Panc1 (cell line): ENCODE results near the gene AVEN. TPM values are rescaled to one million over a fixed set of nuclear protein-coding genes. Genes with fewer than 3 reads are reported as not detected.

Experiments
- ATAC-seq: fragments of 200-7000 bp; cut with Tn5 transposase; 2 replicates; pipeline ENCODE4 v1.9.1; 2020; ENCODE audit warnings: mild to moderate bottlenecking, moderate library complexity
- BruUV-seq: library from RNA; stranded (reverse); fragments of 400-500 nt; replicated peaks from 2 replicates; lab custom pipeline; 2021; lab: Mats Ljungman, UMichigan
- CTCF ChIA-PET: fragments of 300-600 bp; sonication (Branson Sonifier 250); formaldehyde crosslinking; loops from one replicate; lab custom pipeline; 2022; ENCODE audit warnings: antibody characterized with exemption; lab: Charles Lee
- POLR2A ChIA-PET: fragments of 300-600 bp; sonication (Branson Sonifier 250); formaldehyde crosslinking; loops from one replicate; lab custom pipeline; 2022; ENCODE audit warnings: antibody characterized with exemption; lab: Charles Lee
- DNase-seq: peaks from one replicate; pipeline ENCODE4 v3.0.0-alpha.2; 2010; ENCODE audit warnings: low read depth, low spot score
- H3K27ac ChIP-seq: 2 replicates; pipeline ENCODE4 v1.5.1; 2011; ENCODE audit warnings: mild to moderate bottlenecking, low read length, inconsistent platforms
- H3K27me3 ChIP-seq: fragments of 200-500 bp; sonication (Bioruptor generic); 2 replicates; pipeline ENCODE4 v1.6.0; 2014; ENCODE audit warnings: low read length, inconsistent platforms; ENCODE audit not compliant: control insufficient read depth, insufficient read depth
- H3K36me3 ChIP-seq: fragments of 200-500 bp; sonication (Bioruptor generic); 2 replicates; pipeline ENCODE4 v1.5.1; 2014; ENCODE audit warnings: inconsistent platforms, mild to moderate bottlenecking, low read length, moderate library complexity; ENCODE audit not compliant: control insufficient read depth, insufficient read depth
- H3K4me1 ChIP-seq: 2 replicates; pipeline ENCODE4 v1.5.1; 2011; ENCODE audit warnings: inconsistent platforms, mild to moderate bottlenecking, low read length, moderate library complexity; ENCODE audit not compliant: control insufficient read depth, insufficient read depth
- H3K4me3 ChIP-seq, 2 experiments: 2 replicates each; pipeline ENCODE4 v1.5.1; 2011 to 2012; ENCODE audit warnings: low read depth in 2 of 2, low read length in 2 of 2, mild to moderate bottlenecking in 2 of 2, inconsistent platforms in 1 of 2, moderate library complexity in 1 of 2
- H3K9me3 ChIP-seq: fragments of 200-500 bp; sonication (Bioruptor generic); 2 replicates; pipeline ENCODE4 v1.5.1; 2014; ENCODE audit warnings: low read depth, mild to moderate bottlenecking, inconsistent platforms, low read length, moderate library complexity; ENCODE audit not compliant: control insufficient read depth, insufficient read depth
- POLR2AphosphoS5 ChIP-seq: IDR thresholded peaks from 2 replicates; pipeline ENCODE4 v1.6.1; 2012; ENCODE audit warnings: mild to moderate bottlenecking, low read depth, low read length, moderate library complexity
- REST ChIP-seq, 2 experiments: IDR thresholded peaks; 2 replicates each; pipeline ENCODE4 v1.6.1; 2011 to 2012; ENCODE audit warnings: low read depth in 2 of 2, control low read depth in 1 of 2, low read length in 1 of 2, mild to moderate bottlenecking in 1 of 2, moderate library complexity in 1 of 2; ENCODE audit not compliant: insufficient read depth in 1 of 2
- SIN3A ChIP-seq: IDR thresholded peaks from 2 replicates; pipeline ENCODE4 v1.6.1; 2012; ENCODE audit warnings: low read depth, mild to moderate bottlenecking, low read length, moderate library complexity, borderline replicate concordance; ENCODE audit not compliant: insufficient read depth
- TCF7L2 ChIP-seq: IDR thresholded peaks from 2 replicates; pipeline ENCODE4 v1.6.1; 2011; ENCODE audit warnings: mild to moderate bottlenecking, low read depth, low read length, inconsistent platforms
- in situ Hi-C: cut with HindIII; loops from 2 replicates; pipeline ENCODE4 v1.10.0; 2016; ENCODE audit warnings: low sequenced_read_pairs, low pct_unique_long_range_greater_than_20kb
- intact Hi-C: fragments of 100-400 bp; cut with micrococcal nuclease; formaldehyde crosslinking; loops from one replicate; pipeline ENCODE4 v1.10.0; 2022; ENCODE audit not compliant: unreplicated experiment
- total RNA-seq: library from RNA; stranded (reverse); gene quantifications from one replicate; pipeline ENCODE4 v1.2.1, GENCODE V29; 2021; ENCODE audit not compliant: unreplicated experiment
- TF ChIP-seq, protein P1 (sequence below): fragments of 450-650 bp; IDR thresholded peaks from 2 replicates; pipeline ENCODE4 v1.5.1; 2017; ENCODE audit warnings: mild to moderate bottlenecking

The AVEN gene
- total RNA-seq, 1 experiment from 2014 or later, result 18.4 TPM

DNA sequence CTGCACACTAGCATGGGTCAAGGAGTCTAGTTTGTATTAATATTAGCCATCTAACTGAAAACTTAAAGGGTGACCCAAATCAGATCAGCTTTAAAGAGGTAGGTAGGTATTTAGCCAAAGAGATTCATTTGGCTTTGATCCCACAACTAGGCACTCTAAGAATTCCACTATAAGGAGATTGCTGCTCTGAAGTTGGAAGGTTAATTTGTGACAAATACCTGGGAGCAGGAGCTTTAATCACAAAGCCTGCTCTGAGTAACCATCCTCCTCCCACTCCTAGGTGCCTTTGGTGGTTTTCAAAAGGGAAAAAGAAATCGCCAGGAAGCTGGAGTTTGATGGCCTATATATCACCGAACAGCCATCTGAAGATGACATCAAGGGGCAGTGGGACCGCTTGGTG lies 191.0 kb downstream of the AVEN start:
- BruUV-seq, result no TSS peak
- ATAC-seq, result no peak
- no peaks in the 10 kb centered on the region for H3K9me3 ChIP-seq
- in situ Hi-C loops, result no loop called here
- intact Hi-C loops, result no loop called here
- ChIA-PET CTCF (no interaction called here), POLR2A (interaction anchor here (0.7 kb wide), 1 partner anchor 25 kb away, joined by 10 read pairs; no protein-coding TSS in a partner anchor)
- no peak overlapping the region for H3K4me3 ChIP-seq
- H3K36me3 ChIP-seq, result no peaks in the 10 kb centered on the region
- H3K27ac ChIP-seq, result no peak overlapping the region
- TF ChIP-seq POLR2AphosphoS5, result no peak
- TF ChIP-seq SIN3A, result no peak
- TF ChIP-seq, protein P1, sequence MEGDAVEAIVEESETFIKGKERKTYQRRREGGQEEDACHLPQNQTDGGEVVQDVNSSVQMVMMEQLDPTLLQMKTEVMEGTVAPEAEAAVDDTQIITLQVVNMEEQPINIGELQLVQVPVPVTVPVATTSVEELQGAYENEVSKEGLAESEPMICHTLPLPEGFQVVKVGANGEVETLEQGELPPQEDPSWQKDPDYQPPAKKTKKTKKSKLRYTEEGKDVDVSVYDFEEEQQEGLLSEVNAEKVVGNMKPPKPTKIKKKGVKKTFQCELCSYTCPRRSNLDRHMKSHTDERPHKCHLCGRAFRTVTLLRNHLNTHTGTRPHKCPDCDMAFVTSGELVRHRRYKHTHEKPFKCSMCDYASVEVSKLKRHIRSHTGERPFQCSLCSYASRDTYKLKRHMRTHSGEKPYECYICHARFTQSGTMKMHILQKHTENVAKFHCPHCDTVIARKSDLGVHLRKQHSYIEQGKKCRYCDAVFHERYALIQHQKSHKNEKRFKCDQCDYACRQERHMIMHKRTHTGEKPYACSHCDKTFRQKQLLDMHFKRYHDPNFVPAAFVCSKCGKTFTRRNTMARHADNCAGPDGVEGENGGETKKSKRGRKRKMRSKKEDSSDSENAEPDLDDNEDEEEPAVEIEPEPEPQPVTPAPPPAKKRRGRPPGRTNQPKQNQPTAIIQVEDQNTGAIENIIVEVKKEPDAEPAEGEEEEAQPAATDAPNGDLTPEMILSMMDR, result no peak
- TF ChIP-seq TCF7L2, result no peak
- no peak for TF ChIP-seq REST (IDR thresholded peaks at IDR 0.05; ENCODE audit: insufficient read depth in 1 of 2, low read depth in 2 of 2, low read length in 1 of 2)
- no peak for DNase-seq
- H3K27me3 ChIP-seq, result 0 out of 2 replicates have a peak, but pooled peaks cover 2% of the 10 kb centered on the region
- H3K4me1 ChIP-seq, result no peaks in the 10 kb centered on the region

GRCh38 chr15:33846862-33847261 lies 192.1 kb downstream of the AVEN start:
- no peak for DNase-seq
- in situ Hi-C loops, result no loop called here

More at GRCh38 chr15:33846862-33847261, 192.1 kb downstream of the AVEN start:
- 0 out of 2 replicates have a peak, but pooled peaks cover 2% of the 10 kb centered on the region for H3K27me3 ChIP-seq
- no peak for ATAC-seq
- H3K4me3 ChIP-seq, result no peak overlapping the region
- intact Hi-C loops, result no loop called here
- ChIA-PET POLR2A (no interaction called here), CTCF (no interaction called here)
- H3K4me1 ChIP-seq, result no peaks in the 10 kb centered on the region
- H3K27ac ChIP-seq, result no peak overlapping the region
- TF ChIP-seq REST (IDR thresholded peaks at IDR 0.05; ENCODE audit: insufficient read depth in 1 of 2, low read depth in 2 of 2, low read length in 1 of 2), result no peak
- TF ChIP-seq POLR2AphosphoS5, result no peak
- no peak for TF ChIP-seq TCF7L2
- H3K9me3 ChIP-seq, result no peaks in the 10 kb centered on the region
- BruUV-seq, result no TSS peak
- H3K36me3 ChIP-seq, result no peaks in the 10 kb centered on the region
